GM19035 (cell line): ENCODE results near the gene CBX8.

Source experiments
- ATAC-seq: cut with Tn5 transposase; IDR thresholded peaks from one replicate; pipeline ENCODE4 v1.9.1; 2021; ENCODE audit not compliant: unreplicated experiment

CBX8 gene

GRCh38 chr17:79821331-79822095 is 24.6 kb upstream of the CBX8 start:
- ATAC-seq = no peak

DNA sequence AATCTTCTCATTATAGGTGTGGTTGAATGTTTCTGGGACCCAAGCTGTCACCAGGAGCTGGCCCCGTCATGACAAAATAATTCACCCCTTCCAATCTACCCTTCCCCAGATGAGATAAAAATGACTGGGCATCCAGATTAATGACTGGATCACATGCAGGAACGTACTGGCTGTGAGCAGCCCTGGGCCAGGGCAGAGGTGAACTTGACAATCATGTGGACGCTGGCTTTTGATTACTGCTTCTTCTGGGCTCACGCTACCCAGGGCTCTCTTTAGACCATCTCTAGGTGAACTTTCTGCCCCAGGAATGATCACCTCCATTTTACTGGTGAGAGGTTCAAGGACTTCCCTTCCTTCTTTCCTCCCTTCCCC is 24.1 kb upstream of the CBX8 start:
- ATAC-seq = no peak

DNA sequence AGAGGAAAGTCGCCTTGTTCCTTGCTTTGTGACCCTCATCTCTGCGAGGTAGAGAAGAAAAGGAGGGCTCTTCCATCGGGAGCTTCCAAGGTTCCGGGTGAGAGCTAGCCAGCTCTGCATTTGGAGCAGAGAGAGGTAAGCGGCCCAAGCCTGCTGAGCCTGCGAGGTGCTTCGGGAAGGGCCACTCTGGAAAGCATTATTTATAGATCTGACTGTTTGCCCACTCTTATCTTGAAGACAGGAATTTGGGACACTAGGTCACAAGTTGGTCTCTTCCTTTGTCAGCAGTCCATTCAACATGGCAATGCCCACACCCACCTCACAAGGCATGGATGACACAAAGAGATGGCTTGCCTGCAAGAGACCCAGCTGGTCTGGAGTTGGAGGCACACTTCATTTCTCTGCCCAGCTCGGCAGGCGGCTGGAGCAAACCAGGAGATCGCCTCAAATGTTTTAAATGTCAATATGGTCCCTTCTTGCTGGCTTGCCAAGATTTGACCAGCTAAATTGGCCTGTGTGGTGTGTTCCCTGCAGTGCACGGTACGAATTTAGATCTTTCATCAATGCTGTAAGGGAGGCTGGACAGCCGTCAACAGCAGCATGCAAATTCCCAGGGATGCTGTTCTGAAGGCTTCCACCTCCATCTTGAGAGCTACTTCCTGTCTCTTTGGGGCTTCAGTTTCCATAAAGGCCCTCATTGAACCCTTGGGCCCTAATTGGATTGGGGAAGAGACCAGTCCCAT is 22.8 kb upstream of the CBX8 start:
- no peak for ATAC-seq

GRCh38 chr17:79819085-79819484 is 22.2 kb upstream of the CBX8 start:
- no peak for ATAC-seq

- ATAC-seq = no peak
Measured at GRCh38 chr17:79818026-79818758, 21.3 kb upstream of the CBX8 start.

DNA sequence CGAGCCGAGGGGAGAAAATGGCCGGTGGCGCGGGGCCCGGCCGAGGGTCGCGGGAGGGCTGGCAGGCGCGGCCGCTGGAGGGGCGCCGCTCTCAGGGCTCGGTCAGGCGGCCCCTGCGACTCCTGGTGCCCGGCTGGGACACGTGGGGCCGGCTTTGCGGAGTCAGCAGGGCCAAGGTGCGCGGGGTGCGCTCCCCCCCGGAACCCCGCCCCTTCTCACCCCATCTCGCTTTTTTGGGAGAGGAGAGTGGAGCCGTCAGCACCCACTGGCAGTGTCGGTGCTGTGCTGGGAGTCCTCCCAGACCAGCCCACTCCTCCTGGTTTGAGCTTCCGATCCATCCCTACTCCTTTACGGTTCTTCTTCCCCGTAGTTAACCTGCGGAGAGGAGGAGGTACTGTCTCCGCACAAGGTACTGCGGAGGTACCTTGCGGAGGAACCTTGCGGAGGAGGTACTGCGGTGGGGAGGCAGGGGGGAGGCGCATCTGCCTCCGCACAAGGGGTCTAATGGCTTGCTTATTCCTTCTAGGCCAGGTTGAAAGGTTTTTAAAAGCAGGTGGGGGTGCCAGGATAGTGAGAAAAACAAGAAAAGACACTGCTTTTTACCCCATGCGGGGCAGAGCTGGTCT is 19.1 kb upstream of the CBX8 start:
- no peak for ATAC-seq

- ATAC-seq = no peak
Measured at GRCh38 chr17:79814974-79815835, 18.3 kb upstream of the CBX8 start.

GRCh38 chr17:79814127-79814973 is 17.5 kb upstream of the CBX8 start:
- ATAC-seq = no peak

- no peak for ATAC-seq
Measured at GRCh38 chr17:79813297-79814126, 16.6 kb upstream of the CBX8 start.

GRCh38 chr17:79812353-79813258 is 15.7 kb upstream of the CBX8 start:
- no peak for ATAC-seq

GRCh38 chr17:79811868-79812352 is 15.0 kb upstream of the CBX8 start:
- no peak for ATAC-seq

DNA sequence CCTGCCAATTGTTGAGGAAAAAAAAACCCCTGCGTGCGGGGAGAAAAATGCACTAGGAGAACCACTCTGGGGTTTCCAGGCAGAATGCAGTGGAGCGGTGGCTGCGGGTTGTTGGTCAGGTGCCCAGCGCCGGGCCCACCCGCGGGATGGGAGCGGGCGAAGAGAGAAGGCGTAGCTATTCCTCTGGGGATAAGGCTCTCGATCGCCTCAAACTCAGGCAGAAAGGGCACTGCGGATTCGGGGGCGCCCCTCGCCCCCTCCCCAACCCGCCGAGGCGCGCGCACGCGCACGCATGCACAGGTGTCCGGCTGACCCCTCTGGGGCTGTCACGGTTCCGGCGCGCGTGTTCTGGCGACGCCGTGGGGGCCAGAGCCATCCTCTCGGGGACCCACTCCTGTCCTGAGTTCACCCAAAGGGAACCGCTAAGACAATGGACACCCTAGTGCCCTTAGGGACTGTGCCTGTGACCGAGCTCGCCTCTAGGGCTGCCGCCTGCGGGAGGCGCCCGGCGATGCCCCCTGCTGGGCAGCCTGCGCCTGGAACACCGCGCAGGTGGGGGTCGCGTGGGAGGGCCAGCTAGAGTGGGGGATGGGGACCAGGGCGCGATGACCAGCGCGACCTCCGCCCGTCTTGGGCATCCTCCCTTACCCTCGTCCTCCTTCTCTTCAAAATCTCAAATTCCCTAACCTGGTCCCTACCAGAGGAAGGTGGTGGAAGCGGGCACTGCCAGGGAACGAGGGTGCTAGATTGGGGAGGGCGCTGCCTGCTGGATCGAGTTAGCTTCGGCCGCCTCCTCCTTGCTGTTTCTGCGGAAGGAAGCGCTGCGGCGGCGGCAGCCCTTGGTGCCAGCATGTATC is 14.4 kb upstream of the CBX8 start:
- no peak for ATAC-seq

DNA sequence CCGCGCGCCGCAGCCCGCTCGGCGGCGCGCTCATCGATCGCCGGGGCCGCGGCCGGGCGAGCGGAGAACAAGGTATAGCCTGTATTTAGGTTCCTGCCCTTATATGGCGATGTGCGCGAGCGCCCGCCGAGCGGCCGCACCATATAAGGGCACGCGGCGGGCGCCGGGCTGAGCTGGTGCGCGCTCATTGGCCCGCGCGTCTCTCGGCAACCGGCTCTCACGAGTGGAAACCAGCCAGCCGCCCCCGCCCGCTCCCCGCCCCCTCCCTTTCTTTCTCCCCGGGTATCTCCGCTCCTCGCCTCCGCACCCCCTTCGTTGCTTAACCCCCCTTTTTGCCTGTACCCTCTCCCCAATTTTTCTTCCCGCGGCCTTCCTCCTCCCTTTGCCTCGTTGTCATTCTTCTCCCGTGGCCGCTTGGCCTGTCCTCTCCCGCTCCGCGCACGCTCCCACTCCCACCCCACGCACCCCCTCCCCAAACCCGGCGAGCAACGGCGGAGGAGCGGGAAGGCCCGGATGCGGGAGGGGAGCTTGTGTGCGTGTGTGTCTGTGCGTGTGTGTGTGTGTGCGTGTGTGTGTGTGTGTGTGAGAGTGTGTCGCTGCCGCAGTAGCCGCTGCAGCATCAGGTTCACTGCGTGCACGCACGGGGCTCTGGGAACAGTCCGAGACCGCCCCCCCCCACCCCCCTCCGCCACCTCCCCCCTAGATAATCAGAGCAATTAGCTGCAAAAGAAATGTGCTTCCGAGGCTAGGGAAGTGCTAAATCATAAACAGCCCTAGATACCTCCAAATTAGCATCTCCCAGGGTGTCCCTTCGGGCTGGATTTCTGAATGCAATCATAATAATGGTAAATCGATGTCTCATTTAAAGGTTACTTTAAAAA is 13.5 kb upstream of the CBX8 start:
- peak; percentile 85 for ATAC-seq

DNA sequence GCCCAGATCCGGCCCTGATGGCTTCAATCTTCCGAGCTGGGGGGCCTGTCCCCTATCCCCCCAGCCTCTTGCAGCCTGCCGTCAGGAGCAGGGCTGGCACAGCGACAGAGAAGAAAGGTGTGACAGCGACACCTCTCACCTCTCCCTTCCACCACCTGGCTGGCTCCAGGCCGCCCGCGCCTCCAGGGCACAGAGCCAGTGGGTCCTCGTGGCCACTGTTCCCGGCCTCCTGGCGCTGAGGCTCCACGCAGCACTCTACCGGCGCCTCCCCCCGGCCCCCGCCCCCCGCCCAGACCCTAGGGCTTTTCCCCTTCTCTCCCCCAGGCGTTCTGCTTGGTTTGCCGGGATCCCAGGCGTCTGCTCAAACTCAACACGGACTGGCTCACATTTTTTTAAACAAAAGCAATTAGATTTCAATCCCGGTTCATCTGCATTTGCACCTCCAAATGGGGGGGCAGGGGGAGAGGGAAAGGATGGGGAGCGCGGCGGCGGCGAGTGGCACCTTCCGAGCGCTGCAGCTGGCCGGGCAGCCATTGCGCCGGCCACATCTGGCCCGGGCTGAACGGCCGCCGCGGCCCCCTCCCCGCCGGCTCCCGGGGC is 12.8 kb upstream of the CBX8 start:
- ATAC-seq = no peak
